EH (cell line): Measurements from ENCODE around the gene NME3.
A peak's percentile ranks its signal among the peaks of the same experiment; 100 is the strongest.

Source experiments
- DNase-seq: peaks from one replicate; pipeline ENCODE4 v3.0.0-alpha.2; 2015; ENCODE audit warnings: low read depth

The NME3 gene

DNA sequence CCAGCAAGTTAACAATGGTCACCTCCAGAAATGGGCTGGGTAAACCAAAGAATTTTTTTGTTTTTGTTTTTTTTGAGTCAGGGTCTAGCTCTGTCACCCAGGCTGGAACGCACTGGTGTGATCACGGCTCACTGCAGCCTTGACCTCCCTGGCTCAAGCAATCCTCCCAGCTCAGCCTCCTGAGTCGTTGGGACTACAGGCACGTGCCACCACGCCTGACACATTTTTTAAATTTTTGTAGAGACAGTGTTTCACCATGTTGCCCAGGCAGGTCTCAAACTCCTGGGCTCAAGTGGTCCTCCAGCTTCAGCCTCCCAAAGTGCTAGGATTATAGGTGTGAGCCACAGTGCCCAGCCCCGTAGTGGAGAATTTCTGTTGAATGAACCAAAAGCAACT is 9.3 kb upstream of the NME3 start:
- no peak for DNase-seq

DNA sequence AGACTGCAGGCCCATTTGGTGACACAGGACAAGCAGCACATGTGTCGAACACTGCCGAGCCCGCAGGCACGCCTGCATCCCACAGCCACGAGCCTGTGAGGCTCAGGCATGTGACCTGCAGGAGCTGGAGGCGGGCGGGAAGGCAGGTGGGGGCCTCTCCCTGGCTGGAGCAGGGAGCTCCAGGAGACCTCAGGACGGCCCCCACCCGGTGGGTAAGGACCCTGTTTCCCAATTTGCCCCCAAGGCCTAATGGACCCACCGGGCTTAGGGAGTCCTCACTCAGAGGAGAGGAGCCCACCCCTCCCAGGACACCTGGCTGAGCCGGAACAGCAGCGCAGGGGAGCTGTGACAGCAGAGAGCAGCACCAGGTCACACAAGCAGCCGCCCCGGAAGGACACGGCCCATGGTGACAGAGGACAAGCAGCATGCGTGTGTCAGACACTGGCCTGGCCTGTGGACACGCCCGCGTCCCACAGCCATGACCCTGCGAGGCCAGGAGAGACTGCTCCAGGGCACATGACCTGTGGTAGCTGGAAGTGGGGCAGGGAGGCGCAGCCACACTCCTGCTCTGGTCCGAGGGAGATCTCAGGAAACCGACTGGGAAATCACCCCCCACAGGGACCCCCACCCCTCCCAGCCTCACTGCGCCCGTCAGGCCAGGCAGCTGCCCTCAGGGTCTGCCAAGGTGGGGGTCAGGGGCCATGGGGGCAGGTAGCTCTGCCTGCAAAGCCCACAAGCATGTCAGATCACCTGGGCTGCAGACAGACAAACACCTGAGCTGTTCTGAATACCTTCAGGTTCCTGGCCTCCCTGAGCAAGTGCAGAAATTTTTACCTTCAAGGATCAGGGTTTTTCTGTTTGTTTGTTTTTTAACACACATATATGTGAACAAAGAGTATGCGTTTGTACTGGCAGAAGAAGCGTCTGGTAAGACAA is 8.7 kb upstream of the NME3 start:
- no peak for DNase-seq

DNA sequence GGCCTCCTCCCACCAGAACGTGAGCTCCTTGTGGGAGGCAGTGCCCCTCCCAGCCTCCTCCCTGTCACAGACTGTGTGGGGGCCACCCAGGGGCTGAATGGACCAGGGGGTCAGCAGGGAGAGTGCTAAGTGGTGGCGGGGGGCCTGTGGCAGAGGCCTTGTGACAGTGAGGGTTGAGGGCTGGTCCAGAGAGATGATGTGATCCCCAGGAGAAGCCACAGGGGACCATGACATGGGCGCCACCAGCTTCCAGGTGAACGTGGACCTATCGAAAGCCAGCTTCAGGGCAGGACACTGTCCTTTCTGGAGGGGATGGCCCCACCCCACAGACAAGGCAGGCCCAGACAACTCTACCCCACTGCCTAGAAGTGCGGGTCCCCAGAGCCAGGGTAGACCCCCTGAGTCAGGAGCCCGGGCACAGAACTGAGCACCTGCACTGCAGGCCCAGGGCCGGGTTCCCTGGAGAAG is 7.9 kb upstream of the NME3 start:
- DNase-seq, result no peak

DNA sequence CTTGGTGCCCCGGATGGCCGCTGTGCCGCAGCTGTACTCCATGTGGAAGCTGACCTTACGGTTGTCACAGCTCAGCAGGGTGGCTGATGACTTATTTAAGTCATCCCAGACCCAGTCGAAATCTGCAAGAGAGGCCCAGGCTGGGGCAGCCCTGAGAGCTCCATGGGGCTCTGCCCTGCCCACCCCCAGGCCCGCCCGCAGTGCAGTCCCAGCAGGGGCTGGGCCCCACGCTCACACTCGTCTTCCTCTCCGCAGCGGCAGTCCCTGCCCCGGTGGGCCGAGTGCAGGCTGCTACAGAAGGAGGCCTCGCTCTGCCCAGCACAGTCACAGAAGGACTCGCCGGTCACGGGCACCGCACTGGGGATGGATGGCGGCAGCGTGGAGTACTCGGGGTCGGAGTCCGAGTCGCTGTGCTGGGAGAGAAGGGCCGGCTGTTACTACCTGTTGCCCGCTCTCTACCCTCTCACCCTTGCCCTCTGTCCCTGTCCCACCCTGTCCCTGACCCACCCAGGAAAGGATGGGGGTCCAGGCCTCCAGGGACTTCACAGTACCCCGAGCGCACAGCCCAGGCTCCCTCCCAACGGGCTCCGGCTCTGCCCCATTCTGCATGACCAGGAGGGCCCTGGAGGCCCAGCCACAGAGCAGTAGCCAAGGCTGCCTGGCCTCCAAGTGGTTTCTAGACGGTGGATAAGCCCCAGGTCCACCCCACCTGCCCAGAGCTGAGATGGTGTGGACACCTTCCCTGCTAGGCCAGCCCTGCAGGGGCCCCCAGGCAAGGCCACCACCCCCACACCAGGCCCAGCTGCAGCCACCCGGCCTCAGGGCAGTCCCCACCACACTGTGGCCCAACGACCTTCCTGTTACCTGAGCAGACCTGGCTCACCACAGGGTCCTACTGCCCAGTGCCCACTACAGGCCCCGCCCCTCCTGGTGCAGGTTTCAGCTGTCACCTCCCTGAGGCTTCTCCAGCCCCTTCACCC is 7.1 kb upstream of the NME3 start:
- DNase-seq, result peak; percentile 7

DNA sequence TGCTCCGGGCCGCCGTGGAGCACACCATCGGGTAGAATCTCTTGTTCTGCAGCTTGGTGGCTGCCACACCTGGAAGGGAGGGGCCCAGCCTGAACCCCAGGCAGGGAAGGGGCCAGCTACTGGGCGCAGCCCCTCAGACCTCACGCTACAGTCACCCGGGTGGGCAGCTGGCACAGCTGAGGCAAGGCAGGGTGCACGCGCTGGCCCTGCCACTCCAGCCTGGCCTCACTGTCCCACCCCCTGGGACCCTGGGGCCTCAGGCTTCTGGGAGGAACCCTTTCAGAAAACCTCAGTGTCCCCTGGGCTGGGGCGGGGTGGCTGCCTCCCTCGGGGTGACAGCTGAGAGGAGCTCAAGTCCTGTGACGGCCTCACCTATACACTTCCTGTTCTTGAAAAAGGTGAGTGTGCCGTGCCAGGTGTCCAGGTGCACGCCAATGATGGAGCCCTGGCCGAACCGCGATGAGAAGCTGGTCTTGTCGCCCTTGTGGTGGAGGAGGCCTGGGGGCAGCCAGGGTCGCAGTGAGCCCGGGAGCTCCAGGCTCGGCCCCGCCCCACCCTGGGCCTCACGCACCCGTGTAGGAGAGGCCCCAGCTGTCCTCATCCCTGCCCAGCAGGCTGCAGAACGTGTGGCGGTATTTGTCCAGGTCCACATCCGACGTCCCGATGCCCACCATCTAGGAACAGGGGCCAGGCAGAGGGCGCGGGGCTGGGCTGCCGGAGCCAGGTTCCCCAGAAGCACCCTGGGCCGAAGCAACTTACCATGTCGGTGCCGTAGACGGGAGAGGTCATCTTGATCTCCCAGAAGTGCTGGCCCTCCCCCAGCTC is 6.2 kb upstream of the NME3 start:
- no peak for DNase-seq

DNA sequence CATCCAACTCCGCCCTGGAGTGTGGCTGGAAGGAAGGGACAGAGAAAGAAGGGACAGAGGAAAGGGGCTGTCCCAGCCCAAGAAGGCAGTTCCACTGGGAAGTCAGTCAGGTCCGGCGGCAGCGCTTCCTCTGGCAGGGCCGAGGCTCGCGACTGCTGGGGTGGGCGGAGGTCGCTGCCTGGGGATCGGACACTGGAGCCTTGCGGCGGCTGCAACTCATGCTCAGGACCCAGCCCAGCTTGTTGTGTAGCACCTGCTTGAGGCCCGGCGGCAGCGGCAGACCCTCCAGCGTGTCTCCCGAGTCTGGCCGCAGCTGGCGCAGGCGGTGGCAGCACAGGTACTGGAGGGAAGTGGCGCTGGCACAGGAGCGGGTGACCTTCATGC is 5.6 kb upstream of the NME3 start:
- no peak for DNase-seq

DNA sequence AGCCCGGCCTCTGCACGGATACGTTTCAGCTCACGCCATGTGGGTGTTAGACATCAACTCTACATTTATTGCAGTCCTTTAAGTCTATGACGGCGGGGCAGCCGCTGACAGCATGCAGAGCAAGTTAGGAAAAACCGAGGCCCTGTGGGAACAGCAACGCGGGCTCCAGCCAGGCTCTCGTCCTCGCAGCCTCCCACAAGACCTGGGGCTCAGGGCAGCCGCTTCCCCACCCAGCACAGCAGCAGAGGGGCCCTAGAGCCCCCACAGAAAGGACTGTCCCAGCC is 5.3 kb upstream of the NME3 start:
- no peak for DNase-seq

DNA sequence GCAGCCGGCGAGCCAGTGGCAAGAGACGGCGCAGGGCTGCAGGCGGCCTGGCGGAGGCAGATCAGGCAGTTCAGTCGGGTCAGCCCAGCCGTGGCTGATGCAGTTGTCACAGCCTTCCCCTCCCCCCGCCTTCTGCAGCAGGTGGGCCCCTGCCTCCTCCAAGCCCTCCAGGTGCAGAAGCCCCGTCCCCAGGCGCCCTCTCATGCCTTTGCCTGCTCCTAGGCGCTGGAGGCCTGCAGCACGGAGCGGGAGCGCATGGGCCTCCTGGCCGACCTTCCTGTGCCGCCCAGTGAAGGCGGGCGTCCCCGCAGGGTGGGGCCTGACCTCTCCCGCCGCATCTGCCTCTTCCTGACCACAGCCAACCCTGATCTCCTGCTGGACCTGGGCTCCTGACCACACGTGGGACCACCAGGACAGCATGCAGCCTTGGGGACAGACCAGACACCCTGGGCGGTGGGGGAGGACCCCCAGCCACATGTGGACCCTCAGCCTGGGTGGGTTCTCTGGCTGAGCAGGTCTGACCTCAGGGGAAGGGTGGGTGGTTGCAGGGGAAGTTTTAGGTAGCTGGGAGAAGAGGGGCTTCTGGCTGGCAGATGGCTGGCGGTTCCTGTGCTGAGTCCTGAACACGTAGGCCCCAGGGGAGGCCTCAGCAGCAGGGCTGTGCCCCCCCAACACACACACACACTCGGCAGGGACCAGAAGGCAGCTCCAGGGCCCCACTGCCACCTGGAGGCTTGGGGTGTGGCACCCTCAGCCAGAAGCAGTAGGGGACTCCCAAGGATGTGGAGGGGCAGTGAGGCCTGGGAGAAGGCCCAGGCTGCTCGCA is 4.7 kb upstream of the NME3 start:
- DNase-seq, result no peak

DNA sequence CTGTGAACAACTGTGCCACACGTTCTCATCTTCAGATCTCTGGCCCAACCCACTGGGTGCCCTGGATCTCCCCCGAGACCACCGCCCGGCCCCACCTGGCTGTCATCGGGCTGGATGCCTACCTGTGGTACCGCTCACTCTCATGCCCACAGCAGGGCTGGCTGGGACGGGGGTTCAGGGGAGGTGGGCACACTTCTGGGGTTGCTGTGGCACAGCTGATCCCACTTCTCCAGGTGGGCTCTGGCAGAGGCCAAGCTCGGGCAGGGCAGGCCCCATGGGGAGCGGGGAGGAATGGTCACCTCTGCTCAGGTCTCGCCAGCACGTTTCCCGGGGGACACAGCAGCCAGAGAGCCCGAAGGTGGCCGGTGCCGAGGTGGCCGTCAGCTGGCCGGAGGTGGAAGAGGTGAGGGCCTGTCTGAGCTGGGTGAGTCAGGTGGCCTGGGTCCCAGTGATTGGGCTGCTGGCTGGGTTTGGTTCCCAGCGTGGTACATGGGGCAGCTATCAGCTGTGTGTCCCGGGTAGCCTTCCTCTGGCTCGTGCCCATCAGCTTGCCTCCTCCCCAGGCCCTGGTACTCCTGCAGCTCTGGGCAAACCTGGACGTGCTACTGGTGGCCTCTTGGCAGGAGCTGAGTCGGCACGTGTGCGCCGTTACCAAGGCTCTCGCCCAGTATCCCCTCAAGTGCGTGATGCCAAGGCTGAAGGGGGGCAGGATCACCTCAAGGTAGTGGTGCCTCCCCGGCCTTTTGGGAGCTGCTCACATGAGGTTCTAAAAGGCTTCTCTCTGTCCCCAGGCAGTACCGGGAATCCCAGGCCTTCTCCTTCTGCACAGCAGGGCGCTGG is 3.9 kb upstream of the NME3 start:
- DNase-seq, result no peak

DNA sequence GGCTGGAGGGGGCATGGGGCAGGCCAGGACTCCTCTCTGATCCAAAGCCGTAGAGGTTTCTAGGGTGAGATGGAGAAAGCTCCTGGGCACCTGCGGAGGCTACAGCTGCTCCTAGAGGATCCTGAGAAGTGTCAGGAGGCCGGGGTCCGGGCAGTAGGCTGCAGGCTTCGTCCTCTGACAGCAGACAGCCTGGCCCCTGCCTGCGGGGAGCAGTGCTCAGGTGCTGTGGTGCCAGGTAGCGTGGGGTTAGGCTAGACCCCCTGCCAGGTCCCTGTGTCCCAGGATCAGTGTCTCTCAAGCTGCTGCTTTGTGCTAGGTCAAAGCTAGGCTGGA is 3.1 kb upstream of the NME3 start:
- DNase-seq, result no peak

DNA sequence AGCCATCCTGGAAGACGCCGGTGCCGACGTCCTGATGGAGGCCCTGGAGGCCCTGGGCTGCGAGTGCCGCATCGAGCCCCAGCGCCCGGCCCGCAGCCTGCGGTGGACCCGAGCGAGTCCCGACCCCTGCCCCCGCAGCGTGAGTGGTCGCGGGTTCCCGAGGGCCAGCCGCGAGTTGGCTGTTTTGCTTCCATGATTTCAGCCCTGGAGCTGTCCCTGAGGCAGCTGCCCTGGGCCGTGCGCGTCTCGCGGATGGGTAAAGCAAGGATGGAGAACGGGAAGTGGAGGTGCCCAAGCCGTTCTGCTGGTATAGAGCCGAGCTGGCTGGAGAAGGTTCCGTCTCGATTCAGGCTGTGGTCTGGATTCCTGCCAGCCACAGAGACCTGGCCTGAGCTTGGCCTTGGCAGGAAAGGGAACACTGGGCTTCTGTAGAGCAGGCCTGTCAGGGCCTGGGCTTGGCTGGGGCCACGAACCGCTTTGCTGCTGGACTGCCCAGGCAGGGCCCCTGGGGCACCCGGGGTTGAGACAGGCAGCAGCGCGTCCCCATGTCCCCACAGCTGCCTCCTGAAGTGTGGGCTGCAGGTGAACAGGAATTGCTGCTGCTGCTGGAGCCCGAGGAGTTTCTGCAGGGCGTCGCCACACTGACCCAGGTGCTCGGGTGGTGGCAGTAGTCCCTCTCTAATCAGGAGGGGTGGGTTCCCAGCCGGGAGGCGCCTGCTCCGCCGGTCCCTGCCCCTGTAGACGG is 2.5 kb upstream of the NME3 start:
- DNase-seq, result peak; percentile 44

DNA sequence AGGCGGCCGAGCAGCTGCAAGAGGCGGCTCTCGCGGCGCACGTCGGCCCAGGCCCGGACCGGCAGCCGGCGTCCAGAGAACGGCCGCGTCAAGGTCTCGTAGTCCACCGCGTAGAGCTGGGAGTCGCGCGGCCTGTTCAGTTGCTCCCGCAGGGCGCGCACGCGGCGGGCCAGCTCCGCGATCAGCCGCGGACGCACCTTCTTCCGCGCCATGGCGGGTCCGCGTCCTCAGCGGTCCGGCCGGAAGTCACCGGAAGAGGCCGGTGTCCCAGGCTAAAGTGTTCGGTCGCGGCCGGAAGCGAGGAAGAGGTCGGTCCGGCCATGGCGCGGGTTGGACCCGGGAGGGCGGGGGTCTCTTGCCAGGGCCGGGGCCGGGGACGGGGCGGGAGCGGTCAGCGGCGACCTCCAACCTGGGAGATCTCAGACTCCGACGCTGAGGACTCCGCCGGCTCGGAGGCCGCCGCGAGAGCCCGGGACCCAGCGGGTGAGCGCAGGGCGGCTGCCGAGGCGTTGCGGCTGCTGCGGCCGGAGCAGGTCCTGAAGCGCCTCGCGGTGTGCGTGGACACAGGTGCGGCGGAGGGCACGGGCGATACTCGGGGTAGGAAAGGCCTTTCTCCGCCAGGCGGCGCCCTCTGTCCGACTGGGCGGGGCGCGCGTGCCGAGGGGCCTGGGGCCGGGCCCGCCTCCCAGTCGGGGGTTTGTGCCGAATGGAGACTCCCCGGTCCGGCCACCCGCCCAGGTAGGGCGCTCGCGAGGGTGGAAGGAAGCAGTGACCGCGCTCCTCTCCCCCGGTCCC is 1.8 kb upstream of the NME3 start, which contains the start of gene MRPS34:
Gene MRPS34 (minus strand): TSS at position 227 of the 795 bp plus-strand sequence. CDS start 15 bp downstream, at position 212.
- peak; percentile 78 for DNase-seq

DNA sequence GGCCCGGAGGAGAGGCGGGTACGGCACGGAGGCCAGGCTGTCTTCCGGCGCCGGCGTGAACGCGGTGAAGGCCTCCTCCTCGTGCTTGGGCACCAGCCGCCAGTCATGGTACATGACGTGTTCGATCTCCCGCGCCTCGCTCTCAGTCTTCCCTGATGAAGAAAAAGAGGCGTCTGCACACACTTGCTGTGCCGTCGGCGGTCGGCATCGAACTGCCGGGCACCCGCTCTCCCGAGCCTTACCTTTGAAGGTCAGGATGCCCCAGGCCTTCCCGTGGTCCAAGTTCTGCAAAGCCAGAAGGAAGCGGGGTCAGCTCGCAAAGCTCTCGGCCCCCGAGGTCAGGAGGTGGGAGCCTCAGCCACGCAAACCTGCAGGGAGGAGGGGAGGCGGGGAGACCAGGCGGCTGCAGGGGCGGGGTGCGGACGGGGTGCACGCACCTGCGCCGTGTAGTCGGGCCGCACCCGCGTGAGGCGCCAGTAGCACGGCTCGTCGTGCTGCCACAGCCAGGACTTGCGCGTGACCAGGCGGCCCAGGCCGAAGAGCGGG is 1.1 kb upstream of the NME3 start, which contains the start of gene EME2:
Gene EME2 (plus strand): TSS at position 449 of the 546 bp plus-strand sequence. CDS start 418 bp downstream, outside the sequence.
- peak; percentile 38 for DNase-seq

DNA sequence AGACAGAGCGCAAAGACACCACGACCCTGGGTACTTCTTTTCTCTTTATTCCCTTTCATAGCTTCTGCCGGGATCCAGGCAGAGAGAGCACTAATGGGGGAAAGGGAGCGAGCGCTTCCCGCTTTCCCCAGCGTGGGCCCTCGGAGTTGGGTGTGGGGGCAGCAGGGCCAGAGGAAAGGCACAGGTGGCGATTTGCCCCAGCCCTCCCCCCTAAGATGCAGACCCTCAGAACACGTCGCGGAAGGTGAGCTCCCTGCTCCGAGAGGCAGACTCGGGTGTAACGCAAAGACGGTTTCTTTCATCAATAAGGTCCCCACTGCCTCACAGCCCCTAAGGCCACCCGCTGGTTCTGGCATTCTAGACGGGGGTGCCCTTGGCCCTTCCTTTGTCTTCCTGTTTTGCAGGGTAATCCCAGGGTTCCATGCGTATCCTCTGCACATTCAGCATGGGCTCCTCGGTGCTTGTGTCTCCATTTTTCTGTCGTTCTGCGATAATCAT is 570 bp upstream of the NME3 start:
- no peak for DNase-seq

DNA sequence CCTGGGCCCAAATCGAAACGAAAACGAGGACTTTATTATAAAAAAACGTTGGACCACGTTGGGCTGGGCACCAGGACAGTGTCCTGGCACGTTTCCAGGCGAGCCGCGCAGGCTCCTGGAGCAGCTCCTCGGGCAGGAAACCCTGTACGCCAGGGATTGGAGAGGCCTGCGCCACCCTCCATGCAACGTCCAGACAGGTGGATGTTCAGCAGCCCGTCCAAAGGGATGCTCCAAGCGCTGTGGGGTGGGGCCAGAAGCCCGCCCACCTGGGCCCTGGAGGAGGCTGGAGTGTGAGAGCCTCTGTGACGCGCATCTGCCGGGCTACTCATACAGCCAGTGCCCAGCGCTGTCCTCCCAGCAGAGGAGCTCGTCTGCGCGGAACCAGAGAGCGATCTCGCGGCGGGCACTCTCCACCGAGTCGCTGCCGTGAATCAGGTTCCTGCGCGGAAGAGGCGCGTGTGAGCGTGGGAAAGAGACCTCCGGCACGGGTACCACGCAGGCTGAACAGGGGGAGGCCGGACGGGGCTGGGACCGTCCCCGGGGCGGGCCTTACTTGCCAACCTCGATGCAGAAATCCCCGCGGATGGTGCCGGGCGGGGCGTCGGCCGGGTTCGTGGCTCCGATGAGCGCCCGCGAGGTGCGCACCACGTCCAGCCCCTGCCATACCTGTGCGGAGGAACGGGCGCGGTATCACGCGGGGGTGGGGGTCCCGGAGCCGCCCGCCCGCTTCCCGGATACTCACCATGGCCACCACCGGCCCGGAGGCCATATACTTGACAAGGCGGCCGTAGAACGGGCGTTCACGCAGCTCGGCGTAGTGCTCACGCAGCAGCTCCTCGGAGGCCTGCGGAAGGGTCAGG is 785 bp downstream of the NME3 start:
- peak; percentile 50 for DNase-seq

DNA sequence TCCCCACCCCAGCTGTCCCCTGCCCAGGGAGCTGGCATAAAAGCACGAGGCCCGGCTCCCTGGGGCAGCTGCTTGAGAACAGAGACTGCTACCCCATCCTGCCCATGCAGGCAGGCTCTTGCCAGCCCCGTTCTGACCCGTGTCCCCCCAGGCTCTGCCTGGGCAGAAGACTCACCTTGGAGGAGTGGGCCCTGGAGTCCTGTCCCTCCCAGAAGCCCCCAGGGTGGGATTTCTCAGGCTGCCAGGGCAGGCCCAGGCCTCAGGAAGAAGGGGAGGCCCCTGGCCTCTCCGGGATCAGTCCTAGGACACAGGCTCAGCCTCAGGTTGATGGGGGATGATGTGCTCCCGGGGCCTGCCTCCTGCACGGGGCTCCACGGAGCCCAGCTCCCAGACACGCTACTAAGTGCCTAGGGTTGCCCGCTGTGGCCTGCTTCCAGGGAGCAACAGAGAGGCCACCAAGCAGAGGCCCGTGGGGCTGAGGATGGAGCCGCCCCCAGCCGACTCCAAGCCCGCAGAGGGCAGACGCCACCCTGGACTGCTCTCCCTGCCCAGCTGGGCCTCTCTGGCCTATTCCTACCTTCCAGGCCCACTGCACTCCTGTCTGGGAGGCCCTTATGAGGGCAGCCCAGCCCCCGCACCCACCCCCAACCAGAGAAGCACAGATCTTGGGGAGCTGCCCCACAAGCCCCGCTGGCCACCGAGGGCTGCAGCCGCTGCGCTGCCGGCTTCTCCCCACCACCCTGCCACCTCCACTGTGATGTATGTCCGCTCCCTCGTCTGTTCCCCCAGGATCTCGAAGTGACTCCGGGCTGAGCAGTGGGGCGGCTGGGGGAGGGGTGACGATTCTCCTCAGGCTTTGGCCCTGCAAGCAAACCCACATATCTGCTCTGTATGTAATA is 1.7 kb downstream of the NME3 start:
- DNase-seq, result no peak
